ENCODE results near the gene ABCA2. TPM values are rescaled to one million over a fixed set of nuclear protein-coding genes. Genes with fewer than 3 reads are reported as not detected.

ABCA2 gene
- total RNA-seq, 1 experiment from 2014 or later, result 10.4 TPM

- no peaks in the 10 kb centered on the region for H3K36me3 ChIP-seq (replicated peaks; ENCODE audit: control insufficient read depth, insufficient read depth, low read length)
- no peak overlapping the region for H3K4me3 ChIP-seq (ENCODE audit: insufficient read depth, low read depth, low read length)
- peaks cover 10% of the 10 kb centered on the region; the same call in 1 of the 2 replicates for H3K27me3 ChIP-seq (ENCODE audit: control insufficient read depth, insufficient read depth, low read length)
- peak; percentile 93 for DNase-seq
Observed at GRCh38 chr9:136975644-136976043, 52.4 kb downstream of the ABCA2 start.

GRCh38 chr9:136974817-136975535, 53.1 kb downstream of the ABCA2 start:
- Histone ChIP-seq H3K4me3 (ENCODE audit: insufficient read depth, low read depth, low read length) (no peak overlapping the region), H3K36me3 (replicated peaks; ENCODE audit: control insufficient read depth, insufficient read depth, low read length) (no peaks in the 10 kb centered on the region)
- DNase-seq, result no peak

GRCh38 chr9:136973618-136974617, 54.1 kb downstream of the ABCA2 start:
- no peak for DNase-seq
- Histone ChIP-seq H3K36me3 (replicated peaks; ENCODE audit: control insufficient read depth, insufficient read depth, low read length) (no peaks in the 10 kb centered on the region), H3K27me3 (ENCODE audit: control insufficient read depth, insufficient read depth, low read length) (peaks cover 7% of the 10 kb centered on the region; the same call in 1 of the 2 replicates), H3K4me3 (ENCODE audit: insufficient read depth, low read depth, low read length) (no peak overlapping the region)

More at GRCh38 chr9:136974817-136975535, 53.1 kb downstream of the ABCA2 start:
- H3K27me3 ChIP-seq (ENCODE audit: control insufficient read depth, insufficient read depth, low read length), result peaks cover 10% of the 10 kb centered on the region; the same call in 1 of the 2 replicates

GRCh38 chr9:136972743-136973142, 55.3 kb downstream of the ABCA2 start:
- Histone ChIP-seq H3K27me3 (ENCODE audit: control insufficient read depth, insufficient read depth, low read length) (peaks cover 6% of the 10 kb centered on the region; the same call in 1 of the 2 replicates), H3K4me3 (ENCODE audit: insufficient read depth, low read depth, low read length) (no peak overlapping the region), H3K36me3 (replicated peaks; ENCODE audit: control insufficient read depth, insufficient read depth, low read length) (no peaks in the 10 kb centered on the region)
- DNase-seq, result no peak

GRCh38 chr9:136972335-136972734, 55.7 kb downstream of the ABCA2 start:
- Histone ChIP-seq H3K4me3 (ENCODE audit: insufficient read depth, low read depth, low read length) (no peak overlapping the region), H3K27me3 (ENCODE audit: control insufficient read depth, insufficient read depth, low read length) (peaks cover 2% of the 10 kb centered on the region; the same call in 1 of the 2 replicates), H3K36me3 (replicated peaks; ENCODE audit: control insufficient read depth, insufficient read depth, low read length) (no peaks in the 10 kb centered on the region)
- DNase-seq, result no peak

- no peak for DNase-seq
- H3K36me3 ChIP-seq (replicated peaks; ENCODE audit: control insufficient read depth, insufficient read depth, low read length), result no peaks in the 10 kb centered on the region
- no peak overlapping the region for H3K4me3 ChIP-seq (ENCODE audit: insufficient read depth, low read depth, low read length)
Observed at GRCh38 chr9:136971746-136972145, 56.3 kb downstream of the ABCA2 start.

GRCh38 chr9:136970361-136970760, 57.7 kb downstream of the ABCA2 start:
- no peak overlapping the region for H3K4me3 ChIP-seq (ENCODE audit: insufficient read depth, low read depth, low read length)
- H3K36me3 ChIP-seq (replicated peaks; ENCODE audit: control insufficient read depth, insufficient read depth, low read length), result no peaks in the 10 kb centered on the region
- DNase-seq, result no peak
- H3K27me3 ChIP-seq (ENCODE audit: control insufficient read depth, insufficient read depth, low read length), result no peaks in the 10 kb centered on the region

More at GRCh38 chr9:136971746-136972145, 56.3 kb downstream of the ABCA2 start:
- H3K27me3 ChIP-seq (ENCODE audit: control insufficient read depth, insufficient read depth, low read length), result no peaks in the 10 kb centered on the region

GRCh38 chr9:136969774-136970173, 58.3 kb downstream of the ABCA2 start:
- DNase-seq, result no peak
- Histone ChIP-seq H3K36me3 (replicated peaks; ENCODE audit: control insufficient read depth, insufficient read depth, low read length) (no peaks in the 10 kb centered on the region), H3K27me3 (ENCODE audit: control insufficient read depth, insufficient read depth, low read length) (no peaks in the 10 kb centered on the region), H3K4me3 (ENCODE audit: insufficient read depth, low read depth, low read length) (no peak overlapping the region)

- no peak for DNase-seq
- Histone ChIP-seq H3K27me3 (ENCODE audit: control insufficient read depth, insufficient read depth, low read length) (no peaks in the 10 kb centered on the region), H3K4me3 (ENCODE audit: insufficient read depth, low read depth, low read length) (no peak overlapping the region), H3K36me3 (replicated peaks; ENCODE audit: control insufficient read depth, insufficient read depth, low read length) (no peaks in the 10 kb centered on the region)
Observed at GRCh38 chr9:136969150-136969549, 58.9 kb downstream of the ABCA2 start.

GRCh38 chr9:136968333-136969127, 59.5 kb downstream of the ABCA2 start:
- Histone ChIP-seq H3K36me3 (replicated peaks; ENCODE audit: control insufficient read depth, insufficient read depth, low read length) (no peaks in the 10 kb centered on the region), H3K4me3 (ENCODE audit: insufficient read depth, low read depth, low read length) (no peak overlapping the region), H3K27me3 (ENCODE audit: control insufficient read depth, insufficient read depth, low read length) (no peaks in the 10 kb centered on the region)
- no peak for DNase-seq

- no peak overlapping the region for H3K4me3 ChIP-seq (ENCODE audit: insufficient read depth, low read depth, low read length)
- no peaks in the 10 kb centered on the region for H3K27me3 ChIP-seq (ENCODE audit: control insufficient read depth, insufficient read depth, low read length)
- no peak for DNase-seq
- no peaks in the 10 kb centered on the region for H3K36me3 ChIP-seq (replicated peaks; ENCODE audit: control insufficient read depth, insufficient read depth, low read length)
Observed at GRCh38 chr9:136965771-136966484, 62.1 kb downstream of the ABCA2 start.

GRCh38 chr9:136964833-136965422, 63.1 kb downstream of the ABCA2 start:
- no peak for DNase-seq
- Histone ChIP-seq H3K36me3 (replicated peaks; ENCODE audit: control insufficient read depth, insufficient read depth, low read length) (no peaks in the 10 kb centered on the region), H3K4me3 (ENCODE audit: insufficient read depth, low read depth, low read length) (no peak overlapping the region), H3K27me3 (ENCODE audit: control insufficient read depth, insufficient read depth, low read length) (no peaks in the 10 kb centered on the region)

GRCh38 chr9:136964171-136964689, 63.8 kb downstream of the ABCA2 start:
- Histone ChIP-seq H3K27me3 (ENCODE audit: control insufficient read depth, insufficient read depth, low read length) (no peaks in the 10 kb centered on the region), H3K36me3 (replicated peaks; ENCODE audit: control insufficient read depth, insufficient read depth, low read length) (no peaks in the 10 kb centered on the region), H3K4me3 (ENCODE audit: insufficient read depth, low read depth, low read length) (no peak overlapping the region)
- DNase-seq, result no peak

Data from H7 (cell line).